A549 treated with ZK216348 at 1 μM for 4 hours (cell line): ENCODE results near the gene NRTN. TPM values are rescaled to one million over a fixed set of nuclear protein-coding genes. Genes with fewer than 3 reads are reported as not detected.

ENCODE experiments used
- total RNA-seq: library from RNA; stranded (reverse); fragments of 200-300 nt; extraction: Qiagen RNA extraction; gene quantifications from 5 replicates; pipeline ENCODE4 v1.2.3, GENCODE V29; 2022; ENCODE audit warnings: low read depth

The NRTN gene
- 0.78 to 1.6 TPM (median 0.81 TPM) in 4 of 5 replicates, not detected in the other for total RNA-seq

DNA sequence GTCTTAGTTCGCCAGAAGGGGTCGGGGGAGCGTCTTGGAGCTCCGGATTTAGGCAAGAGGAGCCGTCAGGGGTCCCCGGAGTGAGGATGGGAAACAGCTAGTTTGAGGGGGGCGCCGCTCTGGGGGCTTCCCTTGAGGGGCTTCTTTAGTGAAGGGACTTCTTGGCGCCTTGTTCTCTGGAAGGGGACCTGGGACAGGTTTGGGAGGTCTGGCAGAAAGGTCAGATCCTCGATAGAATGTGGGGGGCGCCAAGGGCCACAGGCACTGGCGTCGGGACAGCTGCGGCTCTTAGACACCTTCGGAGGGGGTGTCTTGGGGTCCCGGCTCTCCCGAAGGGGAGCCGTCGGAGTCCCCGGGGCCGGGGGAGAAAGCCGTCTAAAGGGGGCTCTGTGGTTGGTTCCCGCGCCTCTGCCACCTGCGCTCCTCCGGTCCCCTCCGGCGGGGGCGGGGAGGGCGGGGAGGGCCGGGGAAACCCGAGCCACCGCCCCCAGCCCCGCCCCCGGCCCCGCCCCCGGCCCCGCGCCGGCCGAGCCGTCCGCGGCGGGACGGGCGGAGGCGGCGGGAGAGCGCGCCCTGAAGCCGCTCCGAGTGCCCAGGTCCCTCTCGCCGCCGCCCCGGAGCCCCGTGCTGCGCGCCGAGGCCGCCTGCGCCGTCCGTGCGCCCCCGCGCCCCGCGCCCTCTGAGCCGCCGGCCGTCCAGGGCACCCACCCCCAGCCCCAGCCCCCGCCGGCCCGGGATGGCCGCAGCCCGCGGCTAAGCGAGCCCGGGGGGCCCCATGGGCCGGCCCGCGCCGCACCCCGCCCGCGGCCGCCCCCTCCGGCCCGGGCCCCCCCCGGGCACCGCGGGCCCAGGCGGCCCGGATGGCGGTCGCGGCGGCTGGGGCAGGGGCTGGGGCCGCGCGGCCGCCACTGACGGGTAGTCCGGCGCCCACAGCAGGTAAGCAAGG is at the start of gene NRTN:
Gene NRTN, plus strand, starts transcription at position 552 of the 946 bp plus-strand sequence. CDS start 19,099 bp downstream, outside the sequence.

DNA sequence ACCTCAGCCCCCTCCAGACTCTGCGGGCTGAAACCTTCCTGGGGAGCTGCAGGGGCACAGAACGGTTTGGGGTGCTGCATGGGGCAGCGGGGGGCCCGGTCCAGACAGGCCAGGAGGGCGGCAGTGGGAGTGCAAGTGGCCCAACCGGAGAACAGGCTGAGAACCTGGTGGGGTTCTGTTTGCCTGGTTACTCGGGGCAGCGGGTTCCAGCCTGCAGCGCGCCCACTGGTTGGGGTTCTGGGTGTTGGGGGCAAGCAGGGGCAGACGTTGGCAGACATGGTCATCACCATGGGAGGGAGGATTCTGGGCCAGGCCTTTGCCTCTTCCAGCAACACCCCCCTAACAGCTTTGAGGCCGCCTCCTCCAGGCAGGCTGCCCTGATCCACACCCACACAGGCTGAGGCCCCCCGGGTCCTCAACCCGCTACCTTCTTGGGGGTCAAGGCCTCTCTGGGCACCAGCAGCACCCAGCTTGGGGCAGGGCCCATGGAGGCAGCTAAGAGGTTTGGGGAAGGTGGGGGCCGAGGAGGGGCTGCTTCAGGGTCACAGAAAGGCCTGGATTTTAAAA is 20.2 kb upstream of the NRTN start, which contains the start of gene PRR22:
Gene PRR22, minus strand, starts transcription at position 166 of the 567 bp plus-strand sequence. Its CDS starts 86 bp downstream, at position 80.

DNA sequence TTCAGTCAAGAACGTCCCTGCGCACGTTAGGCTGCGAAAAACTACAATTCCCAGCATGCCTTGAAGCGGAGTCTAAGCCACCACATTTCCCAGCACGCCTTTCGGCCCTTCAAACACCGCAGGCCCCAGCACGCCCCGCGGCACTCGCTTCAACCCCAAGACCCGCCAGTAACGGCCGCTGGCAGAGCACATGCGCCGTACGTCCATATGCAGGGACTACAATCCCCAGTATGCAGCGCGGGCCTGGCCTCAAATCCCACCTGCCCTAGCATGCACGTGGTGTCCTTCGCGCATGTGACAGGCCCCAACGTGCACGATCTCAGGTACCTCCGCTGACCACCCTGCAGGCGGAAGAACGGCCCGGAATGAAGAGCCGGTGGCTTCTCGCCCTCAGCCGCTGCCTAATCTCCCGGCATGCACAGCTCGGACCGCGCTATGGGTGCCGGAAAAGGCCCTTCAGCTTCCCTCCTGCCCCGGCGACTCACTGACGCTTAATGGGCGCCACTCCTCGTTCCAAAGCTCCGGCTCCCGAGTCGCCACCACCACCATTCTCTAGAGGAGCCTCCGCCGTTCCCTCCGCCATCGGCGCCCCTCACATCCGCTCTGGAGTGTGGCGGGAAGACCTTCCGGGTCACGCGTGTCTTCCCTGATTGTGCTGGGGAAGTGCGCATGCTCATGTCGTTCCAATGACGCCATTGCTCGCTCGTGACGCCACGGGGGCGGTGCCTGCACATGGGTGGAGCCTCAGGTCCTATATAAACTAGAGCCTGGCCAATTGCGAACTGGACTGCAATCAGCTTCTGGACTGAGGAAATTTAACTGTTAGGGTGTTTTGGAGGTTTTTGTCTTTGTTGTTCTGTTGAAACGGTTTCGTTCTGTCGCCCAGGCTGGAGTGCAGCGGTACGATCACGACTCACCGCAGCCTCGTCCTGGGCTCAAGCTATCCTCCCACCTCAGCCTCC is 14.0 kb upstream of the NRTN start, which contains the start of gene DUS3L:
Gene DUS3L, minus strand, starts transcription at position 605 of the 962 bp plus-strand sequence. Its CDS starts 22 bp downstream, at position 583.

DNA sequence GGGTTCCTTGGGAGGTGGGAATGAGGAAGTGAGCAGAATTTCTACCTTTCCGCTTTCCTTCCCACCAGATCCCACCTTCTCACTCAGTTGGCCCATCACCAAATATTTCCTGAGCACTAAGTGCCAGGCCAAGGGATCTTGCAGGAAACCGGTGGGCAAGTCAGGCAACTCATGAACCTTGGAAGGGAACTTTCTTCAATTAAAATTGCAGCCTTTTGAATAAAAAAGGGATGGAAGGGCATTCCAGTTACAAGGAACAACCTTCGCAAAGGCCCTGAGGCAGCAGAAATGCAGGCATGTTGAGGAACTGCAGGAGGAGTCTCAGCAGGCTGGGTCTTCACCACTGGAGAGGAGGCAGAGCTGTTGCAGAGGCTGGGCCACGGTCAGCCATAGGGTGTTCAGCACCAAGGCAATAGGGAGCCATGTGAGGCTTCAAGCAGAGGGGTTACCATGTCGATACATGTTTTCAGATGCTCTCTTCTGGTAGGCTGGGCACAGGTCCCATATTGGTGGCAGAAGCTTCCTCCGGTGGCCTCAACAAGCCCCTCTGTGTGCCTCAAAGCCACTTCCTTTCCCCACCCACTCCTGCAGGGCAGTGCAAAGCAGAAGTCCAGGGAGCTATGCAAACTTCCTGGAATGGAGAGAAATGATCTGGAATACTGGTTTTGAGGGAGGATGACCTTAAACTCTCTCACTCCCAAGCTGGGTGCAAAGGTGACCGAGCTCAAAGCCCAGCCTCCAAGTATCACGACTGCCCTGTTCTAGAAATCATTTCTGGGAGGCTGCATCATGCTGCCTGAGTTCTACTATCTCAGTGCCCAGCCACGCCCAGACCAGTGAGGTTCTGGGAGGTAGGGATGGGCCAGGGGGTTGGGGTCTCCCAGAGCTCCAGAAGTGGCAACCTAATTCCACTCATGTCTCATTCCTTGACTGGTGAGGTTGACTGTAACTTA is 34.5 kb downstream of the NRTN start, which contains the start of gene FUT6:
Gene FUT6, minus strand, starts transcription at position 638 of the 953 bp plus-strand sequence. CDS start 7,135 bp downstream, outside the sequence.

GRCh38 chr19:5851302-5851701 is 46.4 kb downstream of the NRTN start, which contains the start of gene FUT3:
Gene FUT3, minus strand, starts transcription at chr19:5851449.

Other genes starting within 250 kb of the NRTN start
- 1.4 to 2.9 TPM (median 2.5 TPM) in 5 replicates for gene TINCR, start 237.1 kb upstream of the NRTN start, total RNA-seq
- 26.4 to 42.2 TPM (median 40.8 TPM) in 5 replicates for gene SAFB2, start 182.3 kb upstream of the NRTN start, total RNA-seq
- 49.2 to 62.7 TPM (median 58.9 TPM) in 5 replicates for gene SAFB, start 182.0 kb upstream of the NRTN start, total RNA-seq
- gene MICOS13, start 124.6 kb upstream of the NRTN start, total RNA-seq = 40.6 to 69.2 TPM (median 63.8 TPM) in 5 replicates
- 4.3 to 5.0 TPM (median 4.6 TPM) in 5 replicates for gene HSD11B1L, start 124.0 kb upstream of the NRTN start, total RNA-seq
- gene RPL36, start 114.8 kb upstream of the NRTN start, total RNA-seq = 676 to 817 TPM (median 781 TPM) in 5 replicates
- 40.9 to 63.7 TPM (median 63.2 TPM) in 5 replicates for gene LONP1, start 84.9 kb upstream of the NRTN start, total RNA-seq
- not detected in 5 replicates for gene CATSPERD, start 84.4 kb upstream of the NRTN start, total RNA-seq
- gene PRR22, start 20.3 kb upstream of the NRTN start, total RNA-seq = 1.2 to 2.7 TPM (median 2.5 TPM) in 5 replicates
- 29.2 to 35.5 TPM (median 32.6 TPM) in 5 replicates for gene DUS3L, start 13.9 kb upstream of the NRTN start, total RNA-seq
- not detected in 5 replicates for gene FUT6, start 34.6 kb downstream of the NRTN start, total RNA-seq
- 0.12 TPM in 1 of 5 replicates, not detected in the others for gene FUT3, start 46.4 kb downstream of the NRTN start, total RNA-seq
- gene FUT5, start 65.5 kb downstream of the NRTN start, total RNA-seq = not detected in 5 replicates
- 164 to 293 TPM (median 272 TPM) in 5 replicates for gene NDUFA11, start 98.7 kb downstream of the NRTN start, total RNA-seq
- gene VMAC, start 99.8 kb downstream of the NRTN start, total RNA-seq = 0.34 to 0.65 TPM (median 0.52 TPM) in 5 replicates
- 0.27 to 2.1 TPM (median 1.2 TPM) in 5 replicates for gene CAPS, start 109.2 kb downstream of the NRTN start, total RNA-seq
- 37.1 to 44.6 TPM (median 42.7 TPM) in 5 replicates for gene RANBP3, start 173.1 kb downstream of the NRTN start, total RNA-seq